Measurements from ENCODE around the gene MARCHF7.
"Not testable (repeated sequence)": the region's sequence is repeated elsewhere in the genome, so short reads cannot be mapped to it uniquely, and the experiment has no call there.

The MARCHF7 gene

DNA sequence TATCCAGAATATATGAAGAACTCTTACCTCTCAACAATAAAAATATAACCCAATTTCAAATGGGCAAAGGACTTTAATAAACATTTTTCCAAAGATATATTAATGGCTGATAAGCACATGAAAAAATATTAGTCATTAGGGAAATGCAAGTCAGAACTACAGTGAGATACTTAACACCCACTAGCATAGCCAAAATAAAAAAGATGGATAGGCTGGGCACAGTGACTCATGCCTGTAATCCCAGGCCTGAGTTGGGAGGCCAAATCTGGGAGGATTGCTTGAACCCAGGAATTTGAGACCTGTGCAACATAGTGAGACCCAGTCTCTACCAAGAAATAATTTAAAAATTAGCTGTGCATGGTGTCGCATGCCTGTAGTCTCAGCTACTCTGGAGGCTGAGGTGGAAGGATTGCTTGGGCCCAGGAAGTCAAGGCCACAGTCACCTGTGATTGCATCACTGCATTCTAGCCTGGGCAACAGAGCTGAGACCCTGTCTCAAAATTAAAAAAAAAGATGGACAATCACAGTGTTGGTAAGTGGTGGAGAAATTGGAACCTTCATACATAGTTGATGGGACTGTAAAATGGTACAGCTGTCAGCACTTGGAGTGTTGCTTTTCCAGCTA lies 25.1 kb downstream of the MARCHF7 start:
- no peak overlapping the region for H3K4me3 ChIP-seq (ENCODE audit: low read length)
- TF ChIP-seq CTCF (conservative IDR thresholded peaks at IDR 0.05; ENCODE audit: low read length) = no peak
- DNase-seq (ENCODE audit: low read depth) = no peak

- no peak for DNase-seq (ENCODE audit: low read depth)
- H3K4me3 ChIP-seq (ENCODE audit: low read length) = no peak overlapping the region
- TF ChIP-seq CTCF (conservative IDR thresholded peaks at IDR 0.05; ENCODE audit: low read length) = no peak
These were observed 25.6 kb downstream of the MARCHF7 start for GRCh38 chr2:159737917-159738296.

DNA sequence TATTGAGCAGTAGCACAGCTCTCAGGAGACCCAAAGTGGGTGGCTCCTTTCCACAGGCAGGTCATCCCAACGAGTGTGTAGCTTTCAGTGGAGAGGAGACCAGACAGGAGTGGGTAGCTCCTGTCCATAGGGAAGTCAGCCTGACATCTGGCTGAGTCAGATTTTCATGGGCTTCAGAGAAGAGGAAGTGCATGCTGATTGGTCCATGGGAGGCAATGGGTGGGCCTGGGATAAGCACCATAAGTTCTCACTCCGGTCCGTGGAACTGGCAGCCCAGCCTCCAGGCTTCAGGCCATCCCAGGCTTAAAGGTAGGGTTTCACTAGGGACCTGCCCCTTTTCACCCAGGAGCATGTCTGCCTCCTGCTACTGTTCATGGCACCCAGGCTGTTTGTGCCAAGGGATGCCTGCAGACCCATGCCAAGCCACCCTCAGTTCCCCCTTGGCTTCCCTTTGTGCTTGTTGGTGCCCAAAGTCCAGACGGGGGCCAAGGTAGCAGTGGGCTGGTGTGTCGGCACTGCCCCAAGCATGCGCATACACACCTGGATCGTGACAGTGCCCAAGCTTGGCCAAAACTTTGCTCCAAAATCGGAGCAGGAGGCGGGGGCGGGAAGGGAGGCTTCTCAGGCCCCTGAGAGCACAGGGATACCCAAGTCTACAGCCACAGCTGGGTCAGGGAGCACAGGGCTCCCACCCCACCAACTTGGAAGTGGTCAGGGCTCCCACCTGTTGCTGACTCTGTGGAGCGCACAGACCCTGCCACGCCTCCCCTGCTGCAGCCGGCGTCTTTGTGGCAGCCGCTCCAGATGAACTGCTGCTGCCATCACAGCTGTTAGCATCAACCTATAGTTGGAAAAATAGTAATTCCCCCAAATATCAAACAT lies 26.4 kb downstream of the MARCHF7 start:
- no peak for DNase-seq (ENCODE audit: low read depth)
- no peak for TF ChIP-seq CTCF (conservative IDR thresholded peaks at IDR 0.05; ENCODE audit: low read length)
- H3K4me3 ChIP-seq (ENCODE audit: low read length) = no peak overlapping the region

DNA sequence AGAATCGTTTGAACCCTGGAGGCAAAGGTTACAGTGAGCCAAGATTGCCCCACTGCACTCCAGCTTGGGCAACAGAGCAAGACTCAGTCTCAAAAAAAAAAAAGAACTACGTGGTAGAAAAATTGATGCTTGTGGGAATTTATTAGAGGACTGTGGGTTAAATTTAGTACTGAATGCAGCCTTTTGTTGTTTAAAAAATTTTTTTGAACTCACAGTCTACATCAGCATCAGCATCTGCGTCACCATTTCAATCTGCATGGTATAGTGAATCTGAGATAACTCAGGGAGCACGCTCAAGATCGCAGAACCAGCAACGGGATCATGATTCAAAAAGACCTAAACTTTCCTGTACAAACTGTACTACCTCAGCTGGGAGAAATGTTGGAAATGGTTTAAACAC lies 30.5 kb downstream of the MARCHF7 start:
- no peak for TF ChIP-seq CTCF (conservative IDR thresholded peaks at IDR 0.05; ENCODE audit: low read length)
- no peak for DNase-seq (ENCODE audit: low read depth)
- H3K4me3 ChIP-seq (ENCODE audit: low read length) = no peak overlapping the region

DNA sequence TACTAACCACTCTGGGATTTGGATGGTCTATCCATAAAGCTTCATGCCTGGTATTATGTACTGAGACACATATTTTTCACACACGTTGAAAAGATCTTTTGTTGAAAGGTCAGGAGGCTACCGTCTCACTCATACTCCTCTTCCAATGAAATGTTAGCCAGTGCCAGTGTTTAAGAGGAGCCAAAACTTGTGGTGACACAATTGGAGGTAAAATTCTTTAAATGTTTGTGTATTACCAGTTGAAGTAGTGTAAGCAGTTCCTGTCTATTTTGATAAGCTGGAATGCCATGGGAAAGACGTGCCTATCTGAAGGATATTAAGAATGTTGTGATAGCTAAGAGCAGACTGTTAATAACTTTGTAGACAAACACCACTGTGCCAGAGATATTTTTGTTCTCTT lies 32.1 kb downstream of the MARCHF7 start:
- no peak overlapping the region for H3K4me3 ChIP-seq (ENCODE audit: low read length)
- no peak for TF ChIP-seq CTCF (conservative IDR thresholded peaks at IDR 0.05; ENCODE audit: low read length)
- peak; percentile 53 for DNase-seq (ENCODE audit: low read depth)

- not testable (repeated sequence) for DNase-seq (ENCODE audit: low read depth); H3K4me3 ChIP-seq (ENCODE audit: low read length)
These were observed 32.9 kb downstream of the MARCHF7 start for GRCh38 chr2:159745237-159745636.

- no peak for TF ChIP-seq CTCF (conservative IDR thresholded peaks at IDR 0.05; ENCODE audit: low read length)
- H3K4me3 ChIP-seq (ENCODE audit: low read length) = no peak overlapping the region
- DNase-seq (ENCODE audit: low read depth) = no peak
These were observed 35.8 kb downstream of the MARCHF7 start for GRCh38 chr2:159748089-159748488.
